Amniotic stem cell (primary cell): ENCODE results near the gene EPC1.
"Not testable (repeated sequence)": the region's sequence is repeated elsewhere in the genome, so short reads cannot be mapped to it uniquely, and the experiment has no call there.

ENCODE experiments used
- DNase-seq: peaks from one replicate; lab custom pipeline; 2025; lab: John Stamatoyannopoulos, UW

Gene EPC1

GRCh38 chr10:32271617-32272016, 75.3 kb downstream of the EPC1 start:
- no peak for DNase-seq

DNA sequence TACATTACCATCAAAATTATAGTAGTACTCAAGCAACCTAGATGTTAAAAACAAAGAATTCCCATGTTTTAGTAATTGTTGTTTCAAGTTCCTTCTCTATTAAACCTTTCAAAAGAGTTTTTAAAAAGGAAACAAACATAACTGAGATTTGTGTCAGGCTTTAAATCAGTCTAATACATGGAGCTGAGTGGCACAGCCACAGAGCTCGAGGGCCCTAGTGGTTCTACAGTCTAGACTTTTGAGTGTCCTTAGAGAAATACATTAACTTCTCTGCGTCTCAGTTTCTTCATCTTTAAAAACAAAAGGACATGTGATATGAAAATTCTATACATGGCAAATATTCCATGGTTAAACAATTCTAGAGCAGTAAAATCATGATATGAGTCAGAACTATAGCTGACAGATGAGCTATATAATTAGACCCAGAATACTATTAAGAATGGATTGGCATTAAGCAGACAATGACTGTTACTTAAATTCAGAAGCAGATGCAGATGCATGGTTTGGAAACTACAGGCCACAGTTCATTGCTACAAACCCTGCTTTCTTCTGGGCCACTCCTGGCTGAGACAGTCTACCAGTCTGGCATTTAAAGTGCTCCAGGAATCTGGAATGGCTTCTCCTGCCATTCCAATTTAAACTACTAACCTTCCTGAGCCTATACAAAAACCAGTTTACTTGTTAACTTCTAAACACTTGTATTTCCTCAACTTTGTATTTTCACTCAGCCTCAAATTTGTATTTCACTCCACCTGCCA, 77.4 kb downstream of the EPC1 start:
- DNase-seq, result no peak

DNA sequence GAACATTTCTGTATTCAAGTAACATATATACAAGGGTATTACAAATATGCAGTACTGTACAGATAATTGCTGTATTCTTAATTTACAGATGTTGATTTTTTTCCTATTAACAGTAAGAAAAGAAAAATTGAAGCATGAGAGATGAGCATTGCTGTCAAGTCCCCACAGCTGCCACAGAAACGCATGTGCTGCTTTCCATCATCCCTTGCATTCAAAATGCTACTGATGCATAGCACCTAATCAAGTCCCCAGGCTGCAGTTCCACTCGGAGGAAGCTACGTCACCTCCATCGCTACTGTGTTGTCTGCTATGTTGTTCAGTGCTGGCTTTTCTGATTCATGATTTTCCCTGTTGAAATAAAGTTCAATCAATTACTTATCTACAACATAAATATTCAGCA, 78.2 kb downstream of the EPC1 start:
- DNase-seq, result no peak

DNA sequence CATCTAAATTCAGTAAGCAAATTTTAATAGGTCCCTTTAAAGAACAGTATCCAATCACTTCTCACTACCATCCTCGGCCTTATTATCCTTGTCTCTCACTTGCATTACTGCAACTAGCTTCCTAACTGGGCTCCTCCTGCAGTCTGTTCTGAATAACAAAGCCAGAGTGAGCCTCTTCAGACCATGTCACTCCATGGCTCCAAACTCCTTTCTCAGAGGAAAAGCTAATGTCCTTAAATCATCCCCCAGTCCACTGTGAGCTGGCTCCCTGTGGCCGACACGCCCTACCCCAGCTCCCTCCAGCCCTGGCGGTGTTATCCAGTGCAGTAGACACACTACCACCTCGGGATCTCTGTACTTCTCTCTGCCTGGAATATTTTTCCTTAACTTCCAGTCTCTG, 80.0 kb downstream of the EPC1 start:
- no peak for DNase-seq

- DNase-seq, result no peak
Observed at GRCh38 chr10:32266566-32266965, 80.4 kb downstream of the EPC1 start.

DNA sequence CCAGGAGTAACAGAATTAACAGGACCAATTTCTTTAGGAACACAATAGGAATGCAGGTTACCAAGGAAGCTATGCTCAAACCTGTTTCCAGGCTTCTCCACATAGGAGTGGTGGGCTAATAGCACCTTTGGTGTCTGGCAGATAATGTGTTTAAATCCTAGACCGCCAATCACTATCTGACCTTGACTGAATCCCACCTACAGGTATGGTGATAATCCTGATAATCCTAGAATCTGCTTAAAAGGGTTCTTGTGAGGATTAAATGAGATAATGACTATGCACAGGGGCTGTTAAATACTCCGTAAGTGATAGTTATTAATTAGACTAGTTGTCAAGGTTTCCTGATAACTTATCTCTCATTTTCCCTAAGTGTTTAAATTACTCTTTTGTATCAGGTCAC, 81.2 kb downstream of the EPC1 start:
- no peak for DNase-seq

DNA sequence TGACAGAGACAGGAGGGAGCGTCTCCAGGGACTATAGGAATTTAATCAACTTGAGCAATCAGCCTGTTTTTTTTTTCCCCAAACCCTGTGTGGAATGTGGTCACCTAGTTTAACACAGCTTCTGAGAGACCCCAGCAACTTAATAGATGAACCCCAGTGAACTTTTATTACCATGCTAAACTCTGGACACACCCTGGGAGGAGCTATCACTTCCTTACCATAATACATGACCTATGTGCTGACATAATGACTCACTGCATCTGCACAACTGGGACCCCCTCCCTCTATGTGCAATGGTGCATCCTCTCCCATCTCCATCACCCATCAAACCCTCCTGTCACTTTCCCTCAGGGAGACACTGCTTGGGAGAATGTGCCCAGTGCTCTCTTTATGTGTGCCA, 83.7 kb downstream of the EPC1 start:
- DNase-seq, result no peak

- no peak for DNase-seq
Observed at GRCh38 chr10:32259551-32259950, 87.4 kb downstream of the EPC1 start.

DNA sequence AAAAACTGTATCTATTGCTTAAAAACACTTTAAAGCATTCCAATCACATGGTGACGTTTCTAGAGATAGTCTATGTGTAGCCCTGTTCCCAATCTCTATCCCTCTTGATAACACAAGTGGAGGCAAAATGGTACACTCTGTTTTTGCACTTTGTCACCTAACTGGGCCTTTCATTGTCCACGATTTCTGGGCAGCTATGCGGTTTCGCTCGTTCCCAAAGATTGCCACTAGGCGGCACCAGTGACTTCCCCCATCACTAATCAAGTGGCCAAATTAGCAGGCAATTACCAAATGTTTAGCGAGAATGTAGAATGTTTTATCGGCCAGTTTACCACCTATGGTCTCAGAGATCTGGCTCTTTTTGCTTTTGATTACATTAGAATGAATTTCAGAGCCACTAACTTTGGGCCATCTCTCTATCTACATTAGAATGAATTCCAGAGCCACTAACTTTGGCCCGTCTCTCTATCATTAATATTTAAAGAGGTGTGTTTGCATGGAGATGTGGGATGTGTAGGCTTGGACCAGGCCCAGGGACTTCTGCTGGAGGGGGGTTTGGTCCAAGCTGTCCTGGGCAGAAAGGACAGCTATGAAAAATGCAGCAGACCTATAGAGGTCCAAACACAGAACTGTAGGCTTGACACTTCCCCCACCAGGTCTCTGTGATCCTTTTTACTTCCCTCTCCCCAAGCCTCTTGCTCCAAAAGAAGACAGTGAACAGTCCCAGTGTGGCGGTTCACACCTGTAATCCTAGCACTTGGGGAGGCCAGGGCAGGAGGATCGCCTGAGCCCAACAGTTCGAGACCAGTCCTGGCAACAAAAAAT, 90.1 kb downstream of the EPC1 start:
- DNase-seq, result no peak

GRCh38 chr10:32253821-32254220, 93.1 kb downstream of the EPC1 start:
- DNase-seq, result no peak

GRCh38 chr10:32253276-32253675, 93.7 kb downstream of the EPC1 start:
- no peak for DNase-seq

DNA sequence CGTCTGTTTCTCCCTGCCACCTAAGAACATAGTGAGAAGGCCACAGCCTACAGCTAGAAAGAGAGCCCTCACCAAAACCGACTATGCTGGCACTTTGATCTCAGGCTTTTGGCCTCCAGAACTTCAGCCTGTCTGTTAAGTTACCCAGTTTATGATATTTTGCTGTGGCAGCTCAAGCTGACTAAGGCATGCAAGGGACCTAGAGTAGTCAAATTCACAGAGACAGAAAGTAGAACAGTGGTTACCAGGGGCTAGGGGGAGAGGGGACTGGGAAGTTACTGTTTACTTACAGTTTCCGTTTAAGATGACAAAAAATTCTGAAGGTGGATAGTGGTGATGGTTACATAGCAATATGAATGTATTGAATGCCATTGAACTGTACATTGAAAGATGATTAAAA, 96.5 kb downstream of the EPC1 start:
- DNase-seq, result not testable (repeated sequence)

DNA sequence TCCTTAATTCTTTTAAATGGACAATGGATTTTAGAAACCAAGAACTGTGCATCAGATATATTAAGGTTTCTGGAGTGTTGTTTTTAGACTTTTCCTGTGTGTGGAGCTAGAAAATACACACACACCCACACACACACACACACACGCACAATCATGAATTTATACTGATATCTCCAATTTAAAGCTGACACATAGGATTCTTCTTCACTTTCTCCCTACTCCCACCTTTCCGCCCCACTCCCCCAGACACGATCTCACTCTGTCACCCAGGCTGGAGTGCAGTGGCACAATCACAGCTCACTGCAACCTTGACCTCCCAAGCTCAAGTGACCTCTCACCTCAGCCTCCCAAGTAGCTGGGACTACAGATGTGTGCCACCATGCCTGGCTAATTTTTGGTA, 100.3 kb downstream of the EPC1 start:
- DNase-seq, result no peak

GRCh38 chr10:32245760-32246159, 101.2 kb downstream of the EPC1 start:
- DNase-seq, result no peak

GRCh38 chr10:32244421-32245207, 102.3 kb downstream of the EPC1 start:
- DNase-seq, result no peak

GRCh38 chr10:32244011-32244410, 102.9 kb downstream of the EPC1 start:
- no peak for DNase-seq

- DNase-seq, result no peak
Observed at GRCh38 chr10:32241946-32242345, 105.0 kb downstream of the EPC1 start.

- DNase-seq, result no peak
Observed at GRCh38 chr10:32240471-32240870, 106.5 kb downstream of the EPC1 start.

- no peak for DNase-seq
Observed at GRCh38 chr10:32239769-32240168, 107.2 kb downstream of the EPC1 start.

DNA sequence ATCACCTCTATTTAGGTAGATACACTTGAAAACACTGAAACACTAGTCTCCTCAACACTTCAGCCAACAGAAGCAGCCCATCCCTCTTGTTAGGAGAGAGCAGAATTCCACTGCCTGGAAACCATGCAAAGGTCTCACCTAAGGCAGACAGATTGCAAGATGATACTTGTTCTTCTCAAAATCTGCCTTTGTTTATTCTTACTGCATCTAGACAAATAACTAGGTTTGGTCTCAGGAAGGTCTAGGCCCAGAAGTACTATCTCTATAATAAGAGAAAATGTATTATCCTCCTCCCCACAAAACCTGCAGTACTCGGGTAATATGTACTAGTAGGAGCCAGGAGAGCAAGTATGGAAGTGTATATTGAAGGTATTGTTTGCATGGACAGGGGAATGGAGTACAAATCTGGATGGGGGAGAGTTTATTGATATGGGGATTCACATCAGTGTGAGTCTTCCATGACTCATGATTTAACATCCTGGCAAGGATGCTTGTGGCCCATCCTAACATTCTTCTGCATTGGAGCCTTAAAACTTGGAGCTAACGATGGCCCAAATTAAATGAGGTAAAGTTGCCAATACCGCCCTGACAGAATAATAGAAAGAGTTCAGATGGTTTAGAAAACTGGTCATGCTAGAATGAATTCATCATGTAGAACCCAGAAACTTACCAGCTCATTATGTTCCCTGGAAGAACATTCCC, 109.2 kb downstream of the EPC1 start:
- DNase-seq, result no peak

DNA sequence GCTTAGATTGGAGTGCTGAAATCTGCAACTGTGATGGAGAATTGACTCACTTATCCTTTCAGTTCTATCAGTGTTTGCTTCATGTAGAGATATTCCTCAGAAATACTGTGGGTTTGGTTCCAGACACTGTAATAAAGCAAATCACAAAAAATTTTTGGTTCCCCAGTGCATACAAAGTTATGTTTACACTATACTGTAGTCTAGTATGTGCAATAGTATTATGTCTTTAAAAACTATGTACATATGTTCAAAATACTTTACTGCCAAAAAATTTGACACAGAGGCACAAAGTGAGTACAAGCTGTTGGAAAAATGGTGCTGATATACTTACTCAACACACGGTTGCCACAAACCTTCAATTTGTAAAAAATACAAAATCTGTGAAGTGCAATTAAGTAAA, 112.5 kb downstream of the EPC1 start:
- no peak for DNase-seq

DNA sequence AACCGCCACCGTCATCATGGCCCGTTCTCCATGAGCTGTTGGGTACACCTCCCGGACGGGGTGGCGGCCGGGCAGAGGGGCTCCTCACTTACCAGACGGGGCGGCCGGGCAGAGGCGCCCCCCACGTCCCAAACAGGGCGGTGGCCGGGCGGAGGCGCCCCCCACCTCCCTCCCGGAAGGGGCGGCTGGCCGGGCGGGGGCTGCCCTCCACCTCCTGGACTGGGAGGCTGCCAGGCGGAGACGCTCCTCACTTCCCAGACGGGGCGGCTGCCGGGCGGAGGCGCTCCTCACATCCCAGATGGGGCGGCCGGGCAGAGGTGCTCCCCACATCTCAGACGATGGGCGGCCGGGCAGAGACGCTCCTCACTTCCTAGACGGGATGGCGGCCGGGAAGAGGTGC, 113.6 kb downstream of the EPC1 start:
- DNase-seq, result not testable (repeated sequence)
